A549 (cell line): ENCODE measurements around the gene PLEKHA6. TPM values are rescaled to one million over a fixed set of nuclear protein-coding genes. Genes with fewer than 3 reads are reported as not detected.

ENCODE experiments used
- ATAC-seq, 2 experiments: fragments of 200-7000 bp in 1 of 2; fragments of >200 bp in 1 of 2; cut with Nextera tagmentation in 1 of 2; cut with Tn5 transposase in 1 of 2; 3 replicates each; pipeline versions ENCODE4 v1.8.0 to v1.9.1; 2018 to 2020; ENCODE audit warnings: mild to moderate bottlenecking in 1 of 2, moderate library complexity in 1 of 2
- CTCF ChIA-PET: fragments of 300-600 bp; sonication (Branson Sonifier 250); formaldehyde crosslinking; extraction: SDS; loops from one replicate; lab custom pipeline; 2021; ENCODE audit warnings: antibody characterized with exemption, inconsistent platforms; lab: Yijun Ruan, JAX
- POLR2A ChIA-PET: fragments of 350-600 bp; formaldehyde crosslinking; extraction: SDS; loops from one replicate; lab custom pipeline; 2021; ENCODE audit warnings: antibody characterized with exemption, inconsistent platforms; lab: Yijun Ruan, JAX
- DNase-seq, 2 experiments: peaks; one replicate each; pipeline versions ENCODE4 v3.0.0 to v3.0.0-alpha.2; 2011 to 2016; ENCODE audit warnings: low read depth in 1 of 2, low spot score in 1 of 2
- FAIRE-seq: peaks from 2 replicates; lab custom pipeline; 2011; peaks lifted over from hg19 to GRCh38; lab: Jason Lieb, UNC
- H3K27ac ChIP-seq, 2 experiments: fragments of >200 bp; sonication (Bioruptor Twin); formaldehyde crosslinking; 3 replicates each; pipeline ENCODE4 v1.5.1; 2016 to 2017
- H3K4me1 ChIP-seq: fragments of >200 bp; sonication (Bioruptor Twin); formaldehyde crosslinking; 3 replicates; pipeline ENCODE4 v1.6.1; 2016
- H3K4me2 ChIP-seq: fragments of >200 bp; sonication (Bioruptor Twin); formaldehyde crosslinking; 3 replicates; pipeline ENCODE4 v1.6.1; 2016
- H3K4me3 ChIP-seq: fragments of >200 bp; sonication (Bioruptor Twin); formaldehyde crosslinking; 3 replicates; pipeline ENCODE4 v1.5.1; 2016
- H3K9me3 ChIP-seq: fragments of >200 bp; sonication (Bioruptor Twin); formaldehyde crosslinking; 3 replicates; pipeline ENCODE4 v1.6.1; 2016
- FOSL2 ChIP-seq, 2 experiments: fragments of 450-650 bp in 1 of 2; fragments of >200 bp in 1 of 2; sonication (Bioruptor Twin) in 1 of 2; formaldehyde crosslinking; IDR thresholded peaks; 2 replicates each; pipeline versions ENCODE4 v1.5.0 to v1.6.1; 2016 to 2020; ENCODE audit warnings: mild to moderate bottlenecking in 1 of 2, moderate library complexity in 1 of 2
- HOXA7 ChIP-seq: fragments of 250-450 bp; sonication (Bioruptor Pico); IDR thresholded peaks from 2 replicates; pipeline ENCODE4 v1.5.0; 2020; ENCODE audit warnings: mild to moderate bottlenecking, moderate library complexity
- TFCP2L1 ChIP-seq: fragments of 250-450 bp; sonication (Bioruptor Pico); IDR thresholded peaks from 2 replicates; pipeline ENCODE4 v1.5.0; 2021; ENCODE audit warnings: mild to moderate bottlenecking
- ZC3H11A ChIP-seq: fragments of 450-650 bp; IDR thresholded peaks from 2 replicates; pipeline ENCODE4 v1.6.1; 2014; ENCODE audit warnings: antibody characterized with exemption, mild to moderate bottlenecking
- WGBS: methylation state at CpG from one replicate; pipeline ENCODE4 v1.1.6; 2017; ENCODE audit errors: missing lambda C conversion rate; 5-methylcytosine and 5-hydroxymethylcytosine counted together
- polyA plus RNA-seq, 4 experiments: library from polyadenylated mRNA; depleted of rRNA in 3 of 4; stranded (reverse); fragments of >200 nt; fragmentation: RNase III in 1 of 4; extraction: RNeasy Plus Mini Kit Qiagen cat#74134 plus additional on column Dnase treatment in 1 of 4; gene quantifications; 2 replicates in 3 of 4; 3 replicates in 1 of 4; pipeline ENCODE4 v1.2.3, GENCODE V29; 2011 to 2017
- small RNA-seq, 6 experiments: library from RNA; depleted of rRNA; stranded (forward); fragments of <200 nt; gene quantifications; one replicate each; pipeline ENCODE3, GENCODE V24; 2012

PLEKHA6 gene
- polyA plus RNA-seq, 2 of the 4 experiments (the other 2 are of a cell fraction), result 13.0 to 26.2 TPM

- POLR2A ChIA-PET, result no interaction called here
- CTCF ChIA-PET, result interaction anchor here (1.0 to 16.3 kb wide), 11 partner anchors 8 to 637 kb away, joined by 3 to 314 read pairs (median 5); partner anchors contain the start of gene GOLT1A
Measured at GRCh38 chr1:204169858-204170257, 189.9 kb downstream of the PLEKHA6 start.

More at GRCh38 chr1:204169858-204170257, 189.9 kb downstream of the PLEKHA6 start:
- no peak overlapping the region for H3K4me2 ChIP-seq
- TF ChIP-seq TFCP2L1 (no peak), ZC3H11A (no peak), FOSL2 (IDR thresholded peaks at IDR 0.05) (no peak), FOSL2 (CRISPR knock-in tag; IDR thresholded peaks at IDR 0.05) (no peak), HOXA7 (CRISPR knock-in tag) (no peak)
- TF ChIP-seq, all 56 proteins: peak for 0
- ATAC-seq (no peak), FAIRE-seq (no peak), DNase-seq (no peak)
- no peak overlapping the region for H3K27ac ChIP-seq
- H3K4me3 ChIP-seq, result no peak overlapping the region
- peaks cover 20% of the 10 kb centered on the region for H3K9me3 ChIP-seq
- WGBS, result 56% methylated on average over 4 of the region's 4 CpGs
- peaks cover 5% of the 10 kb centered on the region; the same call in 2 of the 3 replicates for H3K4me1 ChIP-seq

Small RNA genes lying within 50 kb of the gene (small RNA-seq; reads per million reads assigned to genes)
- 0 reads per million in 6 experiments for gene AL606489.2

Other genes with a start within 250 kb of the PLEKHA6 start
- gene ETNK2, start 207.9 kb downstream of the PLEKHA6 start, polyA plus RNA-seq (2011; rRNA removed), result 5.1 and 5.2 TPM in 2 replicates
- gene ETNK2, start 207.9 kb downstream of the PLEKHA6 start, polyA plus RNA-seq (2017; fragmentation: RNase III; extraction: RNeasy Plus Mini Kit Qiagen cat#74134 plus additional on column Dnase treatment), result 2.3 to 3.5 TPM (median 3.4 TPM) in 3 replicates
- gene REN, start 193.6 kb downstream of the PLEKHA6 start, polyA plus RNA-seq (2011; rRNA removed), result not detected in 2 replicates
- gene REN, start 193.6 kb downstream of the PLEKHA6 start, polyA plus RNA-seq (2017; fragmentation: RNase III; extraction: RNeasy Plus Mini Kit Qiagen cat#74134 plus additional on column Dnase treatment), result not detected in 3 replicates
- gene KISS1, start 163.4 kb downstream of the PLEKHA6 start, polyA plus RNA-seq (2011; rRNA removed), result 0.23 TPM in 1 of 2 replicates, not detected in the other
- gene KISS1, start 163.4 kb downstream of the PLEKHA6 start, polyA plus RNA-seq (2017; fragmentation: RNase III; extraction: RNeasy Plus Mini Kit Qiagen cat#74134 plus additional on column Dnase treatment), result not detected in 3 replicates
- 6.4 and 6.8 TPM in 2 replicates for gene GOLT1A, start 145.9 kb downstream of the PLEKHA6 start, polyA plus RNA-seq (2011; rRNA removed)
- gene GOLT1A, start 145.9 kb downstream of the PLEKHA6 start, polyA plus RNA-seq (2017; fragmentation: RNase III; extraction: RNeasy Plus Mini Kit Qiagen cat#74134 plus additional on column Dnase treatment), result 1.8 to 2.8 TPM (median 2.4 TPM) in 3 replicates
- 49.1 and 51.9 TPM in 2 replicates for gene PPP1R15B, start 51.9 kb upstream of the PLEKHA6 start, polyA plus RNA-seq (2011; rRNA removed)
- 26.9 to 27.8 TPM (median 27.2 TPM) in 3 replicates for gene PPP1R15B, start 51.9 kb upstream of the PLEKHA6 start, polyA plus RNA-seq (2017; fragmentation: RNase III; extraction: RNeasy Plus Mini Kit Qiagen cat#74134 plus additional on column Dnase treatment)
- gene PIK3C2B, start 134.9 kb upstream of the PLEKHA6 start, polyA plus RNA-seq (2011; rRNA removed), result 9.2 and 13.0 TPM in 2 replicates
- gene PIK3C2B, start 134.9 kb upstream of the PLEKHA6 start, polyA plus RNA-seq (2017; fragmentation: RNase III; extraction: RNeasy Plus Mini Kit Qiagen cat#74134 plus additional on column Dnase treatment), result 9.0 to 9.7 TPM (median 9.4 TPM) in 3 replicates
- gene MDM4, start 156.5 kb upstream of the PLEKHA6 start, polyA plus RNA-seq (2011; rRNA removed), result 38.9 and 48.9 TPM in 2 replicates
- 4.6 to 5.7 TPM (median 5.7 TPM) in 3 replicates for gene MDM4, start 156.5 kb upstream of the PLEKHA6 start, polyA plus RNA-seq (2017; fragmentation: RNase III; extraction: RNeasy Plus Mini Kit Qiagen cat#74134 plus additional on column Dnase treatment)